Lower lobe of right lung (tissue), 2 donors: ENCODE data around the gene CPNE2. TPM values are rescaled to one million over a fixed set of nuclear protein-coding genes. Genes with fewer than 3 reads are reported as not detected.

Experiments
- ATAC-seq, 2 donors: fragments of 200-7000 bp; cut with Tn5 transposase; one replicate each; pipeline ENCODE4 v1.9.1; 2020 to 2022; ENCODE audit warnings: mild to moderate bottlenecking in 2 of 2, moderate library complexity in 2 of 2
- DNase-seq: peaks from one replicate; pipeline ENCODE4 v3.0.0-alpha.2; 2020
- H3K27ac ChIP-seq: fragments of 200-600 bp; one replicate; pipeline ENCODE4 v1.8.0; 2022
- H3K27me3 ChIP-seq: fragments of 200-600 bp; one replicate; pipeline ENCODE4 v1.8.0; 2022; ENCODE audit warnings: low read depth
- H3K36me3 ChIP-seq: fragments of 200-600 bp; one replicate; pipeline ENCODE4 v1.8.0; 2022; ENCODE audit warnings: mild to moderate bottlenecking
- H3K4me1 ChIP-seq: fragments of 200-600 bp; one replicate; pipeline ENCODE4 v1.8.0; 2022
- H3K4me3 ChIP-seq: fragments of 200-600 bp; one replicate; pipeline ENCODE4 v1.8.0; 2022; ENCODE audit warnings: mild to moderate bottlenecking
- H3K9me3 ChIP-seq: fragments of 200-600 bp; one replicate; pipeline ENCODE4 v1.8.0; 2022
- CTCF ChIP-seq: fragments of 200-600 bp; IDR thresholded peaks from one replicate; pipeline ENCODE4 v1.8.0; 2022; ENCODE audit warnings: antibody characterized with exemption, mild to moderate bottlenecking
- intact Hi-C: fragments of 100-400 bp; cut with DNase I; formaldehyde crosslinking; loops from one replicate; pipeline ENCODE4 v1.11.0; 2022
- total RNA-seq: library from RNA; stranded (reverse); fragmentation: NEBNext Ultra II Directional; extraction: Animal tissue kit (Norgen Biotek cat#: 25700); gene quantifications from one replicate; pipeline ENCODE4 v1.2.1, GENCODE V29; 2021
- donor health status: DM: no; HTN: yes; CAD: no; lungs with severe emphysema.

CPNE2 gene
- total RNA-seq, 1 donor from 2014 or later, result 55.3 TPM

DNA sequence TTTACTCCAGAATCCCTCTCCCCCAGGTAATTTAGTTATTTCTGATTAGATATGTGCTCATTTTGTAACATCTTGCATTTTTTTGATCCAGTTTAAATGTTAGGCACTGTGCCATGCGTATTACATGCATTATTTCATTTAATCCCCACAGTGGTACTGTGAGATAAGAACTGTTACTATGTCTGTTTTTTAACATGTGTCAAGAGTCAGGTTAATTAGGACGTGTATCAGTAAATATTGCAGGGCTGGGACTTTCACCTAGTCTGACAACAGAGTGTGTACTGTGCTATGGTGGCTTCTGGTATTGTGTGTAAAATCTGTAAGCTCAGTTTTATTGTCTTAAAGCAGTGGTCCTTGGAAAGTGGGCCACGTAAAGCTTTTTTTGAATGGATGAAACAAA is 104.4 kb downstream of the CPNE2 start:
- TF ChIP-seq CTCF, result no peak
- no peak for ATAC-seq

More for the DNA sequence above, 104.4 kb downstream of the CPNE2 start:
- Histone ChIP-seq H3K4me1 (peaks cover 33% of the 10 kb centered on the region), H3K9me3 (no peaks in the 10 kb centered on the region), H3K27ac (no peak overlapping the region), H3K36me3 (no peaks in the 10 kb centered on the region), H3K27me3 (no peaks in the 10 kb centered on the region), H3K4me3 (no peak overlapping the region)
- no peak for DNase-seq
- intact Hi-C loops, result no loop called here

Other genes with a start within 250 kb of the CPNE2 start
- gene SLC12A3, start 227.4 kb upstream of the CPNE2 start, total RNA-seq, result not detected
- 174 TPM for gene HERPUD1, start 160.4 kb upstream of the CPNE2 start, total RNA-seq
- 1.1 TPM for gene CETP, start 130.6 kb upstream of the CPNE2 start, total RNA-seq
- gene NLRC5, start 103.0 kb upstream of the CPNE2 start, total RNA-seq, result 47.5 TPM
- 79.8 TPM for gene PSME3IP1, start 93.5 kb downstream of the CPNE2 start, total RNA-seq
- 34.9 TPM for gene RSPRY1, start 93.7 kb downstream of the CPNE2 start, total RNA-seq
- gene ARL2BP, start 152.7 kb downstream of the CPNE2 start, total RNA-seq, result 58.1 TPM
- gene PLLP, start 192.1 kb downstream of the CPNE2 start, total RNA-seq, result 77.5 TPM